Activated T-cell treated with anti-CD3 and anti-CD28 coated beads, Interleukin-2, amount 50 U/mL, for 72 hours (primary cell): Measurements from ENCODE around the gene IL18RAP. TPM values are rescaled to one million over a fixed set of nuclear protein-coding genes. Genes with fewer than 3 reads are reported as not detected.

Experiments used
- ATAC-seq, 2 donors: fragments of 150-1000 bp; cut with Tn5 transposase; replicated peaks in 1 of 2; 2 replicates each; pipeline ENCODE4 v1.10.0; 2021; ENCODE audit warnings: moderate library complexity in 2 of 2, mild to moderate bottlenecking in 1 of 2
- DNase-seq, 2 donors: peaks; one replicate each; pipeline ENCODE4 v3.0.0; 2021 to 2022; ENCODE audit warnings: mixed read lengths in 1 of 2
- H3K27ac Mint-ChIP-seq: one replicate; pipeline ENCODE4 v1.8.0; 2022; ENCODE audit warnings: mild to moderate bottlenecking, moderate library complexity, mixed read lengths
- H3K27me3 Mint-ChIP-seq: one replicate; pipeline ENCODE4 v1.8.0; 2022; ENCODE audit warnings: low read depth, mixed read lengths
- H3K36me3 Mint-ChIP-seq, 2 donors: one replicate each; pipeline ENCODE4 v1.8.0; 2022; ENCODE audit warnings: mixed read lengths in 2 of 2, mild to moderate bottlenecking in 1 of 2; ENCODE audit not compliant: insufficient read depth in 2 of 2
- H3K4me1 Mint-ChIP-seq: one replicate; pipeline ENCODE4 v1.8.0; 2022; ENCODE audit warnings: low read depth, mixed read lengths
- H3K4me3 Mint-ChIP-seq, 2 donors: one replicate each; pipeline ENCODE4 v1.8.0; 2022; ENCODE audit warnings: mild to moderate bottlenecking in 2 of 2, mixed read lengths in 2 of 2, moderate library complexity in 2 of 2
- H3K9me3 Mint-ChIP-seq, 2 donors: one replicate each; pipeline ENCODE4 v1.8.0; 2022; ENCODE audit warnings: mixed read lengths in 2 of 2
- total RNA-seq, 2 donors: library from RNA; stranded (reverse); gene quantifications; one replicate each; pipeline ENCODE4 v1.2.3, GENCODE V29; 2022

The IL18RAP gene, protein sequence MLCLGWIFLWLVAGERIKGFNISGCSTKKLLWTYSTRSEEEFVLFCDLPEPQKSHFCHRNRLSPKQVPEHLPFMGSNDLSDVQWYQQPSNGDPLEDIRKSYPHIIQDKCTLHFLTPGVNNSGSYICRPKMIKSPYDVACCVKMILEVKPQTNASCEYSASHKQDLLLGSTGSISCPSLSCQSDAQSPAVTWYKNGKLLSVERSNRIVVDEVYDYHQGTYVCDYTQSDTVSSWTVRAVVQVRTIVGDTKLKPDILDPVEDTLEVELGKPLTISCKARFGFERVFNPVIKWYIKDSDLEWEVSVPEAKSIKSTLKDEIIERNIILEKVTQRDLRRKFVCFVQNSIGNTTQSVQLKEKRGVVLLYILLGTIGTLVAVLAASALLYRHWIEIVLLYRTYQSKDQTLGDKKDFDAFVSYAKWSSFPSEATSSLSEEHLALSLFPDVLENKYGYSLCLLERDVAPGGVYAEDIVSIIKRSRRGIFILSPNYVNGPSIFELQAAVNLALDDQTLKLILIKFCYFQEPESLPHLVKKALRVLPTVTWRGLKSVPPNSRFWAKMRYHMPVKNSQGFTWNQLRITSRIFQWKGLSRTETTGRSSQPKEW
- total RNA-seq = 1 to 10 TPM; 7.6 to 9.5 TPM

DNA sequence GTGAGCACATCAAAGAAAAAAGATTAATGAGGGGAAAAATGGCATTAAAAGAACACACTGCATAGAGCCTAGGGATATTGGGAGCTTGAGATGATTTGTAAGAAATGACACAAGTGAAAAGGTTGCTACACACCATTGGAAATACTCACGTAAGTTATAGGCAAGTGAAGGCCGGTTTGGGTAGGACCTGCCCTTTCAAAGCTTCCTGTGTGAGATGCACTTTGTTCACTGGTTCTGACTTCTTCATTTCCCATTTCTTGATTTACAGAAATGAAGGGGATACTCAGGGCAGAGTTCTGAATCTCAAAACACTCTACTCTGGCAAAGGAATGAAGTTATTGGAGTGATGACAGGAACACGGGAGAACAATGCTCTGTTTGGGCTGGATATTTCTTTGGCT, at the start of gene IL18RAP:
IL18RAP (plus strand) TSS at position 251 of the 400 bp plus-strand sequence; CDS start at position 369, 118 bp downstream.
- peak within 1 kb of the TSS; percentile 40 to 45 for H3K4me3 Mint-ChIP-seq
- H3K9me3 Mint-ChIP-seq = no peaks in the 10 kb centered on the region
- peaks cover 78% of the 10 kb centered on the region for H3K4me1 Mint-ChIP-seq
- ATAC-seq (no peak), DNase-seq (no peak)
- peak within 1 kb of the TSS; percentile 30 for H3K27ac Mint-ChIP-seq
- peaks cover 17% of the 10 kb centered on the region for H3K27me3 Mint-ChIP-seq
- H3K36me3 Mint-ChIP-seq = peaks cover 4 to 5% of the 10 kb centered on the region in 2 donors

DNA sequence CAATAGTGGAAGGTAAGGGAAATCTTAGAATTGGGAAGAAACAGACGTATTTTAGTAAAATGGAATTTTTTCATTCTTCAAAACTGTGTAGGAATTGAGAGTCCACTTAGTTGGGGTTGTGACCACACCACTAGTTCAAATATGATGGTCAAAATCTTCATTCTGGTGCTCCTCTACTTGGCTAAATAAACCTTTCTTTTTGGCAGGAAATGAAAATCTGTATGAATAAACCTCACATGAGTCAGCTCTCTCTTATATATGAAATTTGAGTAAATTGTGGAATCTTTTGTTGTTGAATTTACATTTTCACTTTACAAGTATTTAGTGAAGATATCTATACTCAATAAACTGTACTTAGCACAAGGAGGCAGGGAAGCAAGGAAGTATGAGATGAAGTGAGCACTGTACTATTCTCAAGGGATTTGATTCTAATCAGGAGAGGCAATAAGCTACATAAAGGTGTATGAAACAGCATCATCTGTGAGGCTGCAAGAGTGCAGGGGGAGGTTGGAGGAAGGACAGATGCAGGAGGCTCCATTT, 46.8 kb upstream of the IL18RAP start:
- ATAC-seq = peak in 1 of 2 donors; percentile 23
- H3K27me3 Mint-ChIP-seq = no peaks in the 10 kb centered on the region
- H3K27ac Mint-ChIP-seq = peak overlapping the region; percentile 55

DNA sequence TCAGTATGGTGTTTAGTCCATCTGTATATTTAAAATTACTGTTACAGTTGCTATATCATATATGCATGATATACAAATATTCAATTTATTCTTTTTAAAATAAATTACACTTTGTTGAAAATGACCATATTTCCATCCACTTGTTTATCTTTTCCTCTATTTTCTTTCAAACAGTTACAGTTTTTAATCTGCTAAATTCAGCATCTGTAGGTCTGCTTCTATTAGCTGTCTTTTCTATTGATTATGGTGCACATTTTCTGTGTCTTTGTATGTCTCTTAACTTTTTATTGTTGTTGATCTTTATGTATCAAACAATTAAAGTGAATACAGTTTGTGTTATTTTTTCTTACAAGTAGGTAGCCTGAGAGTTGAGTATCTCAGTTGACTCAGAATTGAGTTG, 39.2 kb upstream of the IL18RAP start:
- no peak overlapping the region for H3K27ac Mint-ChIP-seq
- DNase-seq (no peak), ATAC-seq (no peak)
- peaks cover 6 to 12% of the 10 kb centered on the region in 2 donors for H3K9me3 Mint-ChIP-seq
- H3K4me1 Mint-ChIP-seq = peaks cover 10% of the 10 kb centered on the region
- peaks cover 32 to 60% of the 10 kb centered on the region in 2 donors for H3K36me3 Mint-ChIP-seq
- H3K27me3 Mint-ChIP-seq = no peaks in the 10 kb centered on the region
- no peak overlapping the region for H3K4me3 Mint-ChIP-seq

More for the DNA sequence above, 46.8 kb upstream of the IL18RAP start:
- peaks cover 18% of the 10 kb centered on the region for H3K4me1 Mint-ChIP-seq
- peak overlapping the region in 1 of 2 donors; percentile 42 for H3K4me3 Mint-ChIP-seq
- no peak for DNase-seq
- H3K36me3 Mint-ChIP-seq = peaks cover 49 to 64% of the 10 kb centered on the region in 2 donors
- peaks cover 13 to 15% of the 10 kb centered on the region in 2 donors for H3K9me3 Mint-ChIP-seq

DNA sequence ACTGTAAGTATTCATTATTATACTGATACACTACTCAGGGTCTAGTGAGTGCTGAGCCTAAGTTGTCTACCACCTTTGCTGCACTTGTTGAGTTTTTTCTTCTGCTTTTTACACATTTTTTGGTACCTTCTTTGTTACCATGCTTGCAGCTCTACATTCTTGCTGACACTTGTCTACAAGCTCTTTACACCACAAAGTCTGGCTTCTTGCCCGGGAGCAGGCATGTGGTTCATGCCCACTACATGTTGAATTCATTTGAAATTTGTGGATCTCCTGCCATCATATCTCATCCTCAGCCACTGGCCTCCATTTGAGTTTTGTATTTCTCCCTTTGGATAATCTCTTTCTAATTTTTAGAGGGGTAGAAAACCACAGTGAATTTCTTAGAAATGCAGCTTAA, 37.4 kb upstream of the IL18RAP start:
- peaks cover 6 to 9% of the 10 kb centered on the region in 2 donors for H3K9me3 Mint-ChIP-seq
- ATAC-seq = no peak
- H3K36me3 Mint-ChIP-seq = peaks cover 27 to 53% of the 10 kb centered on the region in 2 donors
- H3K27ac Mint-ChIP-seq = no peak overlapping the region
- no peak overlapping the region for H3K4me3 Mint-ChIP-seq
- DNase-seq = no peak
- peaks cover 16% of the 10 kb centered on the region for H3K4me1 Mint-ChIP-seq
- H3K27me3 Mint-ChIP-seq = no peaks in the 10 kb centered on the region

DNA sequence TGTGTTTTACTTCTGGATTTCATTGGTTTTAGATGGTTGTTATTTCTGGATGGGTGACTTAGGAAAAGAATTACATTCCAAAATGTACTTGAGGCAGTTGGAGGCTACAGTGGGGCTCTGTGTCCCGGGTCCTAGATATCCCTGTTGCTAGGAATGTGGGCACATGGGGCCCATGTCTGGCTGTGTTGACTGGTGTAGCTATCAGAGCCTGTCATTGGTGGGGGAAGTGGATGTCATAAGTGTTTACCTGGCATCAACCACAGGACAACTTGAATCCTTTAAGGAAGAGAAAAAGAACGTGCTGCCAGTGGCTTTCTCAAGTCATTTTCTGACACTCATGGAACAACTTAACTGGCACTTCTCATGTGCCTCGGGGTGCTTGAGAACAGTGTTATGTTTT, 37.0 kb upstream of the IL18RAP start:
- no peaks in the 10 kb centered on the region for H3K27me3 Mint-ChIP-seq
- no peak for DNase-seq
- peaks cover 24 to 49% of the 10 kb centered on the region in 2 donors for H3K36me3 Mint-ChIP-seq
- peaks cover 17% of the 10 kb centered on the region for H3K4me1 Mint-ChIP-seq
- no peak overlapping the region for H3K27ac Mint-ChIP-seq
- no peak for ATAC-seq
- H3K9me3 Mint-ChIP-seq = peaks cover 6 to 9% of the 10 kb centered on the region in 2 donors
- H3K4me3 Mint-ChIP-seq = no peak overlapping the region

DNA sequence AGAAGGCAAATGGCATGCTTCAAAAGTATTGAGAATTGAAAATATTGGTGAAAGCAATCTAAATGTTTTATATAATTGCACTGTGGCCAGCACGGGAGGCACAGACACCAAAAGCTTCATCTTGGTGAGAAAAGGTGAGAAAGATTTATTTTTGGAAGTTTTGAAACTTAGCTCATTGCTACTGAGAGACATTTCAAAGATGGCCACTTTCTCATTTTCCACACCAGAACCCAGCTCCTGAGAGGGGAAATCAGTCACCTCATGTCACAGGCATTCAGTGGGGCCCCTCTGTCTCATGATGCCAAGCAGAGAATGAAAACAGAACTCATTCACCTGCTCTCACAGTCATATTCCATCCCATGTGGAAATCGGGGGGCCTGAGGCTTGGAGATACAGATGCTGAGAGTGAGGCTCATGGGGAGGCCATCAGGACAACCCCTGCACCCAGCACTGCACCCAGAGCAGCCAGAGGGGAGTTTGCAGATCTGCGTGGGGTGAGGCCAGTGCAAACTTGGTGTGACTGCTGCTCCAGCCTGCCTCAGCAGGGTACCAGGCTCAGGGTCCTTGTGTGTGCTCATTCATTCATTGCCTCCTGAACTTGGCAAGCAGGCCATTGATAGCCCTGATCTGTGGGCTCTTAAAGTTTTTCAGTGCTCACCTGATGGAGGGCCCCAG, 36.0 kb upstream of the IL18RAP start:
- H3K36me3 Mint-ChIP-seq = peaks cover 22 to 48% of the 10 kb centered on the region in 2 donors
- H3K9me3 Mint-ChIP-seq = peaks cover 6 to 9% of the 10 kb centered on the region in 2 donors
- H3K27me3 Mint-ChIP-seq = no peaks in the 10 kb centered on the region
- peaks cover 27% of the 10 kb centered on the region for H3K4me1 Mint-ChIP-seq
- no peak overlapping the region for H3K27ac Mint-ChIP-seq
- ATAC-seq (no peak), DNase-seq (no peak)
- no peak overlapping the region for H3K4me3 Mint-ChIP-seq

DNA sequence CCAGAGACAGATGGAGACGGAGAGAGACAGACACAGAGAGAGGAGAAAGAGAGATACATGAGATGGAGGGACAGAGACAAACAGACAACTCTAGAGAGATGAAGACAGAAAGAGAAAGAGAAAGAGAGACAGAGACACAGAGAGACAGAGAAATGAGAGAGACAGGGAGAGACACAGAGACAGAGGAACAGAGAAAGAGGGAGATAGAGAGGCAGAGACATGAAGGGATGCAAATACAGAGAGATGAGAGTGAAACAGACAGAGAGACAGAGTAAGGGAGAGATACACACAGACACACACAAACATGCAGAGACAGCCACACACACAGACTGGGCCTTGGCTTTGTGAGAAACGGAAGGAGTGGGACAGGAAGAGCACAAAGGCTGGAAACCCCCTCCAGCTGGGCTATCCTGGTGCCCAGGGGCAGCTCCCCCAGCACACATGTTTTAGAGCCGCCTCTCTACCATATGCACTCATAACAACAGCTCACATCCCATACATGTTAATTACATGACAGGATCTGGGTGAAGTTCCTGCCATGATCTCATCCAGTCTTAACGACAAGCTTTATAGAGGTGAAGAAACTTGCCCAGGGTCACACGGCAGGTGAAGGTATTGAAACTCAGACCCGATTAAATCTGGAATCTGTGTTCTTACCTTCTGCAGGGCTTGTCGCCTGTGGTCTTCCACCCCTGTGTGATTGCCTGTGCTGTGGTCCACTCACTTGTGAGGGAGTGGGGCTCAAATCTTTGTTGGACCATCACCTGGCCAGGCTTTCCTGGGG, 35.0 kb upstream of the IL18RAP start:
- Mint-ChIP-seq H3K27ac (peak overlapping the region; percentile 1), H3K27me3 (no peaks in the 10 kb centered on the region), H3K9me3 (peaks cover 6 to 9% of the 10 kb centered on the region in 2 donors), H3K36me3 (peaks cover 22 to 46% of the 10 kb centered on the region in 2 donors), H3K4me3 (no peak overlapping the region), H3K4me1 (peaks cover 30% of the 10 kb centered on the region)
- DNase-seq (no peak), ATAC-seq (no peak)

DNA sequence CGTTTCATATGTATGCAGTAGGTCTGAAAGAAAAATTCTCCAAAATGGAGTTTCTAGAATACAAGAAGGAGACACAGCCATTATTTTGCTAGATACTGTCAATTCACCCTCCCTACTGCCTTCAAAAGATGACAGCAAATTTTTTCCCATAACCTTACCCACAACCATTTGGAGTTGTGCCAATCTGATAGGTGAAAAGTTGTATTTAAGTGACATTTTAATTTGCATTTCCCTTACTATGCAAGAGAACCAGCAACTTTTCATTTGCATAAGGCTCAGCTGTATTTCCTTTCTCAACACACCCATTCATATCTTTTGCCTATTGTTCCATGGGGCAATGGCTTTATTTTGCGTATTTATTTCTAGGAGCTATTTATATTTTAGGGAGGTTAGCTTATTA, 31.4 kb upstream of the IL18RAP start:
- peak in 1 of 2 donors; percentile 28 for DNase-seq
- no peaks in the 10 kb centered on the region for H3K9me3 Mint-ChIP-seq
- ATAC-seq = peak; percentile 43 to 58
- peak overlapping the region in 1 of 2 donors; percentile 50 for H3K4me3 Mint-ChIP-seq
- peaks cover 4 to 19% of the 10 kb centered on the region in 2 donors for H3K36me3 Mint-ChIP-seq
- H3K4me1 Mint-ChIP-seq = peaks cover 30% of the 10 kb centered on the region
- peak overlapping the region; percentile 2 for H3K27ac Mint-ChIP-seq
- H3K27me3 Mint-ChIP-seq = no peaks in the 10 kb centered on the region

DNA sequence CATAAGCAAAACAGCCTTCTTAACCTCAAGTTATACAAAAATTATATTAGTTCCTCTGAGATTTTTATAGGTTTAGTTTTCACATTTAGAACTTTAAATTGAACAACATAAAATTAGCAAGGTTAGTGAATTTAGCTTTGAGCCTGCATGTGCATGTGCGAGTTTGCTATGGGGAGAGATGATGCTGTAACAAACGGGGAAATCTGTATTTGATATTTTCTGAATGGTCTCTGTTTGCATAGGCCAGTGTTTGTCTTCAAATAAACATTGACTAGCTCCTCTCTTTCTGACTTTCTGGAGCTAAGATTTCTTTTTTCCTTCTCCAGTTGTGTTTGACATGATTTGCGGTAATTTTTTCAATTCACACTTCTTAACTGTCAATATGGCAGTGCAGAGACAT, 30.9 kb upstream of the IL18RAP start:
- no peak for DNase-seq
- Mint-ChIP-seq H3K4me1 (peaks cover 30% of the 10 kb centered on the region), H3K27ac (no peak overlapping the region), H3K36me3 (peaks cover 4 to 18% of the 10 kb centered on the region in 2 donors), H3K27me3 (no peaks in the 10 kb centered on the region), H3K4me3 (no peak overlapping the region), H3K9me3 (no peaks in the 10 kb centered on the region)
- no peak for ATAC-seq

DNA sequence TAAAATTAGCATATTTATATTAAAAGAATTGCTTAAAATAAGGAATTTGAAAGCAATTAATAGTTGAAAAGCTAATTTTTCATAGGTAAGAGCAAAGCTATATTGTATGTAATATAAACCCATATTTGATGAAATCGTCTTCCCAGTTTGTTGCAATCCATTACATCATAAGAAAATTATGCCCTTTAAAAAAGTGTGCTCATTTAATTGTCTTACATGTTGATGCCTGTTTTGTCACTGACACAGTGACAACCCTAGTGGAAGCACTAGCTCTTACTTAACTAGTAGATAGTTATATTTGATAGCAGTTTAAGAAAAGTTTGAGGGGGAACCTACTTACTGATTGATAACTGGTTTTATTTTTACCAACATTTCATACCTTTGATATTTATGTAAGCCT, 30.0 kb upstream of the IL18RAP start:
- no peak for DNase-seq
- Mint-ChIP-seq H3K36me3 (peaks cover 0 to 12% of the 10 kb centered on the region in 2 donors), H3K27me3 (no peaks in the 10 kb centered on the region), H3K27ac (no peak overlapping the region), H3K4me3 (no peak overlapping the region), H3K4me1 (peaks cover 25% of the 10 kb centered on the region), H3K9me3 (no peaks in the 10 kb centered on the region)
- no peak for ATAC-seq

DNA sequence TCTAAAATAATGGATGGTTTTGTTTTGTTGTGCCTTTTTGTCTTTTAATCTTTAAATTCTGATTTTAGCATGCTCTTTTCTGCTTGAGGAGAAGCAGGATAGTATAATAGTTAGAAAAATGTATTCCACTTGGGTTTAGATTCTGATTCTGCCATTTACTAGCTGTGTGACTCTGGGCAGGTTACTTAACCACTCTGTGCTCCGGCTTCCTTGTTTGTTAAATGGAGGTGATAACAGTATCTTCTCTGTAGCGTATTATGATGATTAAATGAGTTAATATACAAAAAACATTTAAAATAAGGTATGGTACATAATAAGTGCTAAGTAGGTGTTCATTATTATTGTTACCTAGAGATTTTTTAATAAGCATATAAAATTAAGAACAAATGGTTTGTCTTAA, 26.9 kb upstream of the IL18RAP start:
- DNase-seq = no peak
- H3K36me3 Mint-ChIP-seq = peaks cover 0 to 6% of the 10 kb centered on the region in 2 donors
- H3K4me1 Mint-ChIP-seq = peaks cover 23% of the 10 kb centered on the region
- no peak for ATAC-seq
- H3K27me3 Mint-ChIP-seq = no peaks in the 10 kb centered on the region
- H3K27ac Mint-ChIP-seq = no peak overlapping the region
- no peaks in the 10 kb centered on the region for H3K9me3 Mint-ChIP-seq
- H3K4me3 Mint-ChIP-seq = no peak overlapping the region

DNA sequence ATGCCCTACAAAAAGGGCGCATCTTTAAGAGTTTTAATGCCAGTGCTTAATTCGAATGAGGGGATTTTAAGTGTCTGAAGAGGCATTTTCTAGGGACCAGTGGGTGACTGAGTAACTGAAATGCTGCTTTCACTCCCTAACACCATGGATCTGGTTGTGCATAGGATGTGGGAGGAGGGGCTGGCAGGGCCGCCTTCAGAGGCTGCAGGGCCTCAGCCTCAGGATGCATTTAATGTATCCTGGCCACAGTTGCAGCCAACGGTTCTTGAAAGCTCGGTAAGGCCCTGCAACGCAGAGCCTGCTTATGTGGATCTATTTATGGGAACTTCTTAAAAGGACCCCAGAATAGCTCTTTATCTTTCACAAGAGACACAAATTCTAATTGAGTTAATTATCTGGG, 25.8 kb upstream of the IL18RAP start:
- H3K27ac Mint-ChIP-seq = no peak overlapping the region
- no peaks in the 10 kb centered on the region for H3K9me3 Mint-ChIP-seq
- H3K27me3 Mint-ChIP-seq = no peaks in the 10 kb centered on the region
- peaks cover 23% of the 10 kb centered on the region for H3K4me1 Mint-ChIP-seq
- H3K36me3 Mint-ChIP-seq = peaks cover 0 to 1% of the 10 kb centered on the region in 2 donors
- DNase-seq = no peak
- H3K4me3 Mint-ChIP-seq = no peak overlapping the region
- ATAC-seq = no peak
